ENCODE measurements around the gene ATXN7L1.

The ATXN7L1 gene

DNA sequence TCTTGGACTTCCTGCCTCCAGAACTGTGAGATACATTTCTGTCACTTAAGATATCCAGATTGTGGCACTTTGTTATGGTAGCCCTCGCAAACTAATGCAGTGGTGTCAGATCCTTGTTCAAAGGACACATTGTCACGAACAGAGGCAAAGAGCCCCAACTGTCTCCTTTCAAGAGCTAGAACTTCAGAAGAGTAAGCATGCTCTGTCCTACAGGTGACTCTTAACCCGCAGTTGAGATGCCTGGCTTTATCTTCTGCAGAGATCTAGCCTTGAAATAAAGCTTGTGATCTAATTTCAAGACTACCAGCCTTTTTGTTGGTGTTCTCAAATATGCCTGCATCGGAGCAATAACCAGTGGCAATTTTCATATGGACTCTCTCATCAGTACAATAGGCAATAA lies 134.4 kb downstream of the ATXN7L1 start:
- no peak for ATAC-seq
- TF ChIP-seq RARB (CRISPR knock-in tag; IDR thresholded peaks at IDR 0.05) (no peak), ZC3H10 (CRISPR knock-in tag; IDR thresholded peaks at IDR 0.05) (no peak), PPARA (CRISPR knock-in tag; IDR thresholded peaks at IDR 0.05; ENCODE audit: borderline replicate concordance) (no peak), CSDC2 (CRISPR knock-in tag; IDR thresholded peaks at IDR 0.05) (no peak), ZNF565 (CRISPR knock-in tag; conservative IDR thresholded peaks at IDR 0.05; ENCODE audit: low read depth) (no peak), TCF4 (CRISPR knock-in tag; IDR thresholded peaks at IDR 0.05; ENCODE audit: borderline replicate concordance) (no peak), POU6F1 (CRISPR knock-in tag; IDR thresholded peaks at IDR 0.05; ENCODE audit: borderline replicate concordance, low read depth) (no peak), TOX (CRISPR knock-in tag; IDR thresholded peaks at IDR 0.05; ENCODE audit: borderline replicate concordance) (no peak), ISL1 (CRISPR knock-in tag; IDR thresholded peaks at IDR 0.05) (no peak), ZNF70 (CRISPR knock-in tag; IDR thresholded peaks at IDR 0.05) (no peak), SNAI2 (CRISPR knock-in tag; IDR thresholded peaks at IDR 0.05) (no peak), BACH2 (CRISPR knock-in tag; IDR thresholded peaks at IDR 0.05; ENCODE audit: borderline replicate concordance) (no peak), ZFP30 (CRISPR knock-in tag; IDR thresholded peaks at IDR 0.05) (no peak), OSR1 (CRISPR knock-in tag; IDR thresholded peaks at IDR 0.05) (no peak), GLIS3 (CRISPR knock-in tag; IDR thresholded peaks at IDR 0.05) (no peak), ZFP3 (CRISPR knock-in tag; IDR thresholded peaks at IDR 0.05) (no peak), ESRRG (CRISPR knock-in tag; IDR thresholded peaks at IDR 0.05) (no peak), ARNTL (CRISPR knock-in tag; IDR thresholded peaks at IDR 0.05; ENCODE audit: borderline replicate concordance, low read depth) (no peak)
- TF ChIP-seq, protein P1, sequence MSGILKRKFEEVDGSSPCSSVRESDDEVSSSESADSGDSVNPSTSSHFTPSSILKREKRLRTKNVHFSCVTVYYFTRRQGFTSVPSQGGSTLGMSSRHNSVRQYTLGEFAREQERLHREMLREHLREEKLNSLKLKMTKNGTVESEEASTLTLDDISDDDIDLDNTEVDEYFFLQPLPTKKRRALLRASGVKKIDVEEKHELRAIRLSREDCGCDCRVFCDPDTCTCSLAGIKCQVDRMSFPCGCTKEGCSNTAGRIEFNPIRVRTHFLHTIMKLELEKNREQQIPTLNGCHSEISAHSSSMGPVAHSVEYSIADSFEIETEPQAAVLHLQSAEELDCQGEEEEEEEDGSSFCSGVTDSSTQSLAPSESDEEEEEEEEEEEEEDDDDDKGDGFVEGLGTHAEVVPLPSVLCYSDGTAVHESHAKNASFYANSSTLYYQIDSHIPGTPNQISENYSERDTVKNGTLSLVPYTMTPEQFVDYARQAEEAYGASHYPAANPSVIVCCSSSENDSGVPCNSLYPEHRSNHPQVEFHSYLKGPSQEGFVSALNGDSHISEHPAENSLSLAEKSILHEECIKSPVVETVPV (CRISPR knock-in tag; IDR thresholded peaks at IDR 0.05) = no peak
- TF ChIP-seq, protein P2, sequence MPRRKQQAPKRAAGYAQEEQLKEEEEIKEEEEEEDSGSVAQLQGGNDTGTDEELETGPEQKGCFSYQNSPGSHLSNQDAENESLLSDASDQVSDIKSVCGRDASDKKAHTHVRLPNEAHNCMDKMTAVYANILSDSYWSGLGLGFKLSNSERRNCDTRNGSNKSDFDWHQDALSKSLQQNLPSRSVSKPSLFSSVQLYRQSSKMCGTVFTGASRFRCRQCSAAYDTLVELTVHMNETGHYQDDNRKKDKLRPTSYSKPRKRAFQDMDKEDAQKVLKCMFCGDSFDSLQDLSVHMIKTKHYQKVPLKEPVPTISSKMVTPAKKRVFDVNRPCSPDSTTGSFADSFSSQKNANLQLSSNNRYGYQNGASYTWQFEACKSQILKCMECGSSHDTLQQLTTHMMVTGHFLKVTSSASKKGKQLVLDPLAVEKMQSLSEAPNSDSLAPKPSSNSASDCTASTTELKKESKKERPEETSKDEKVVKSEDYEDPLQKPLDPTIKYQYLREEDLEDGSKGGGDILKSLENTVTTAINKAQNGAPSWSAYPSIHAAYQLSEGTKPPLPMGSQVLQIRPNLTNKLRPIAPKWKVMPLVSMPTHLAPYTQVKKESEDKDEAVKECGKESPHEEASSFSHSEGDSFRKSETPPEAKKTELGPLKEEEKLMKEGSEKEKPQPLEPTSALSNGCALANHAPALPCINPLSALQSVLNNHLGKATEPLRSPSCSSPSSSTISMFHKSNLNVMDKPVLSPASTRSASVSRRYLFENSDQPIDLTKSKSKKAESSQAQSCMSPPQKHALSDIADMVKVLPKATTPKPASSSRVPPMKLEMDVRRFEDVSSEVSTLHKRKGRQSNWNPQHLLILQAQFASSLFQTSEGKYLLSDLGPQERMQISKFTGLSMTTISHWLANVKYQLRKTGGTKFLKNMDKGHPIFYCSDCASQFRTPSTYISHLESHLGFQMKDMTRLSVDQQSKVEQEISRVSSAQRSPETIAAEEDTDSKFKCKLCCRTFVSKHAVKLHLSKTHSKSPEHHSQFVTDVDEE (CRISPR knock-in tag; IDR thresholded peaks at IDR 0.05) = no peak

DNA sequence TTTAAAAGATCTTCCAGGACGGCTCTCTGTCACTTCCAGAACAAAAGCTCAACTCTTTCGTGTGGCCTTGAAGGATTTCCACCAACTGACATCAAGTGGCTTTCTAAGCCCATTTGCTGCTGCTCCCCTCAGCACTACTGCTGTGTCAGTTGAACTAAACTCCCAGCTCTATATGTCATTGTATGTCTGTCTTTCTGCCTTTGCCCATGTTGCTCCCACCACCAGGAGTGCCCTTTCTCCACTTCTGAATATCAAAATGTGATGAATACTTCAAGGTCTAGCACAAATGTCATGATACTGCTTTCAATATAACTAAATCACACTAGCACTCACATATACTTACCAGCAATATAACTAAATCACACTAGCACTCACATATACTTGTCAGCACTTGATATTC lies 138.3 kb downstream of the ATXN7L1 start:
- no peak for ATAC-seq
- TF ChIP-seq TCF4 (CRISPR knock-in tag; IDR thresholded peaks at IDR 0.05; ENCODE audit: borderline replicate concordance) (no peak), POU6F1 (CRISPR knock-in tag; IDR thresholded peaks at IDR 0.05; ENCODE audit: borderline replicate concordance, low read depth) (no peak), ZFP30 (CRISPR knock-in tag; IDR thresholded peaks at IDR 0.05) (no peak), OSR1 (CRISPR knock-in tag; IDR thresholded peaks at IDR 0.05) (no peak), ZNF8 (CRISPR knock-in tag; IDR thresholded peaks at IDR 0.05) (no peak), ISL1 (CRISPR knock-in tag; IDR thresholded peaks at IDR 0.05) (no peak), SNAI2 (CRISPR knock-in tag; IDR thresholded peaks at IDR 0.05) (no peak)

DNA sequence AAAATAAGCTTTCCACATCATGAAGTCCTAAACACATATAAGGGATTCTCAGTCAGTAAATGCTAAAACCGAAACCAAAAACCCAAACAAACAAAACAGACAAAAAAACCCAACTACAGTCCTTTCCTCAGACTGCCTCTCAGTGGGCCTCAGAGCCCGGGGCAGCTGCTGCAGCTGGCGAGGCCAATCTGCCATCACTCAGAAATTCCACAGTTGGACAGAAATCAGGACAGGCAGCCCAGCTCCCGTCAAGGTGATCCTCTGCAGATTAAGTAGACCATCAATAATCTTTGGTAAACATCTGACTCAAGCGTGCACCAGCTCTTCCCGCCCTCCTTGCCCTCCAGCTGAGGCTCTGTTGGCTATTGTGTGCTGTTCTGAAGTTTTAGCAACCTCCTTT lies 142.2 kb downstream of the ATXN7L1 start:
- no peak for ATAC-seq
- TF ChIP-seq ESRRG (CRISPR knock-in tag; IDR thresholded peaks at IDR 0.05) (no peak), TOX (CRISPR knock-in tag; IDR thresholded peaks at IDR 0.05; ENCODE audit: borderline replicate concordance) (no peak), ISL1 (CRISPR knock-in tag; IDR thresholded peaks at IDR 0.05) (no peak), ZNF70 (CRISPR knock-in tag; IDR thresholded peaks at IDR 0.05) (no peak), OSR1 (CRISPR knock-in tag; IDR thresholded peaks at IDR 0.05) (no peak), BACH2 (CRISPR knock-in tag; IDR thresholded peaks at IDR 0.05; ENCODE audit: borderline replicate concordance) (no peak), ARNTL (CRISPR knock-in tag; IDR thresholded peaks at IDR 0.05; ENCODE audit: borderline replicate concordance, low read depth) (no peak), ZFP3 (CRISPR knock-in tag; IDR thresholded peaks at IDR 0.05) (no peak), SNAI2 (CRISPR knock-in tag; IDR thresholded peaks at IDR 0.05) (no peak), ZNF8 (CRISPR knock-in tag; IDR thresholded peaks at IDR 0.05) (no peak), ZC3H10 (CRISPR knock-in tag; IDR thresholded peaks at IDR 0.05) (no peak), ZNF565 (CRISPR knock-in tag; conservative IDR thresholded peaks at IDR 0.05; ENCODE audit: low read depth) (no peak), POU6F1 (CRISPR knock-in tag; IDR thresholded peaks at IDR 0.05; ENCODE audit: borderline replicate concordance, low read depth) (no peak)
- TF ChIP-seq, protein P1 (CRISPR knock-in tag; IDR thresholded peaks at IDR 0.05) = no peak
- TF ChIP-seq, protein P2 (CRISPR knock-in tag; IDR thresholded peaks at IDR 0.05) = no peak
